D721Med (cell line): ENCODE results near the gene FCSK.
"Not testable (repeated sequence)": the region's sequence is repeated elsewhere in the genome, so short reads cannot be mapped to it uniquely, and the experiment has no call there.

Experiments used
- DNase-seq: peaks from one replicate; pipeline ENCODE4 v3.0.0; 2011; ENCODE audit warnings: low spot score; ENCODE audit not compliant: insufficient read length
- FAIRE-seq: peaks from 2 replicates; lab custom pipeline; 2011; peaks lifted over from hg19 to GRCh38; lab: Jason Lieb, UNC
- CTCF ChIP-seq: IDR thresholded peaks from 2 replicates; pipeline ENCODE4 v1.5.1; 2012; ENCODE audit warnings: mild to moderate bottlenecking, control low read depth; ENCODE audit not compliant: insufficient read depth; ENCODE audit errors: missing control alignments

The FCSK gene

GRCh38 chr16:70440009-70440692 lies 14.2 kb upstream of the FCSK start:
- FAIRE-seq (no peak), DNase-seq (no peak)
- TF ChIP-seq CTCF, result no peak

GRCh38 chr16:70441406-70441990 lies 12.9 kb upstream of the FCSK start:
- TF ChIP-seq CTCF, result no peak

GRCh38 chr16:70442344-70442743 lies 12.1 kb upstream of the FCSK start:
- no peak for DNase-seq
- no peak for TF ChIP-seq CTCF
- FAIRE-seq, result no peak

More at GRCh38 chr16:70441406-70441990, 12.9 kb upstream of the FCSK start:
- DNase-seq, result no peak
- no peak for FAIRE-seq

GRCh38 chr16:70444249-70445063 lies 9.9 kb upstream of the FCSK start:
- no peak for TF ChIP-seq CTCF
- DNase-seq, result no peak
- no peak for FAIRE-seq

GRCh38 chr16:70448075-70448474 lies 6.3 kb upstream of the FCSK start:
- no peak for TF ChIP-seq CTCF
- FAIRE-seq (no peak), DNase-seq (no peak)

GRCh38 chr16:70450142-70451003 lies 4.0 kb upstream of the FCSK start:
- not testable (repeated sequence) for DNase-seq, FAIRE-seq

GRCh38 chr16:70451004-70451340 lies 3.4 kb upstream of the FCSK start:
- not testable (repeated sequence) for DNase-seq, FAIRE-seq
